HG02973 (cell line): Measurements from ENCODE around the gene PGA4.
"Not testable (repeated sequence)": the region's sequence is repeated elsewhere in the genome, so short reads cannot be mapped to it uniquely, and the experiment has no call there.

Experiments used
- ATAC-seq: cut with Tn5 transposase; IDR thresholded peaks from one replicate; pipeline ENCODE4 v1.9.1; 2021; ENCODE audit warnings: moderate library complexity; ENCODE audit not compliant: unreplicated experiment

The PGA4 gene

GRCh38 chr11:61203873-61204272, 18.3 kb upstream of the PGA4 start:
- not testable (repeated sequence) for ATAC-seq

GRCh38 chr11:61204502-61205059, 17.6 kb upstream of the PGA4 start:
- ATAC-seq = not testable (repeated sequence)

GRCh38 chr11:61207636-61208310, 14.4 kb upstream of the PGA4 start:
- ATAC-seq = not testable (repeated sequence)

GRCh38 chr11:61210629-61211028, 11.5 kb upstream of the PGA4 start:
- ATAC-seq = not testable (repeated sequence)

- not testable (repeated sequence) for ATAC-seq
Measured at GRCh38 chr11:61211327-61211952, 10.7 kb upstream of the PGA4 start.

- not testable (repeated sequence) for ATAC-seq
Measured at GRCh38 chr11:61212202-61212601, 9.9 kb upstream of the PGA4 start.

GRCh38 chr11:61213711-61214324, 8.3 kb upstream of the PGA4 start:
- not testable (repeated sequence) for ATAC-seq

GRCh38 chr11:61218306-61218705, 3.8 kb upstream of the PGA4 start:
- not testable (repeated sequence) for ATAC-seq

- not testable (repeated sequence) for ATAC-seq
Measured at GRCh38 chr11:61219016-61219415, 3.1 kb upstream of the PGA4 start.

GRCh38 chr11:61222692-61223091, 545 bp downstream of the PGA4 start:
- ATAC-seq = not testable (repeated sequence)

GRCh38 chr11:61226457-61227137, 4.5 kb downstream of the PGA4 start:
- not testable (repeated sequence) for ATAC-seq

GRCh38 chr11:61229458-61229857, 7.3 kb downstream of the PGA4 start:
- not testable (repeated sequence) for ATAC-seq

GRCh38 chr11:61231033-61231432, 8.9 kb downstream of the PGA4 start:
- not testable (repeated sequence) for ATAC-seq

- ATAC-seq = not testable (repeated sequence)
Measured at GRCh38 chr11:61231585-61231984, 9.4 kb downstream of the PGA4 start.

- ATAC-seq = not testable (repeated sequence)
Measured at GRCh38 chr11:61232548-61233145, 10.5 kb downstream of the PGA4 start.

GRCh38 chr11:61237130-61237529, 15.0 kb downstream of the PGA4 start:
- ATAC-seq = not testable (repeated sequence)

- not testable (repeated sequence) for ATAC-seq
Measured at GRCh38 chr11:61240288-61240687, 18.1 kb downstream of the PGA4 start.

GRCh38 chr11:61240875-61241274, 18.7 kb downstream of the PGA4 start, which contains the start of gene PGA5:
TSS of gene PGA5 (plus strand) at chr11:61241175. CDS start at chr11:61241227, 52 bp downstream.
- ATAC-seq = not testable (repeated sequence)

GRCh38 chr11:61241526-61241925, 19.4 kb downstream of the PGA4 start:
- not testable (repeated sequence) for ATAC-seq

GRCh38 chr11:61245284-61245964, 23.3 kb downstream of the PGA4 start:
- not testable (repeated sequence) for ATAC-seq
